Activated naive CD8-positive, alpha-beta T cell treated with anti-CD3 and anti-CD28 coated beads, Interleukin-2, amount 10 ng/mL, durations not matched to agents 7 days and 5 days (primary cell): ENCODE measurements around the gene RPS6KA2. TPM values are rescaled to one million over a fixed set of nuclear protein-coding genes. Genes with fewer than 3 reads are reported as not detected.
A peak's percentile ranks its signal among the peaks of the same experiment; 100 is the strongest.

Experiments
- ATAC-seq: fragments of 150-1000 bp; cut with Tn5 transposase; one replicate; pipeline ENCODE4 v1.10.0; 2021; ENCODE audit warnings: low read depth, moderate library complexity
- POLR2A ChIA-PET: fragments of 350-600 bp; sonication (Branson Sonifier 250); formaldehyde crosslinking; loops from one replicate; lab custom pipeline; 2021; ENCODE audit warnings: antibody characterized with exemption; lab: Charles Lee
- DNase-seq: peaks from one replicate; pipeline ENCODE4 v3.0.0; 2021
- H3K27ac Mint-ChIP-seq: one replicate; pipeline ENCODE4 v1.8.0; 2022; ENCODE audit warnings: mild to moderate bottlenecking, mixed read lengths
- H3K27me3 Mint-ChIP-seq: one replicate; pipeline ENCODE4 v1.8.0; 2022; ENCODE audit warnings: mild to moderate bottlenecking, moderate library complexity, mixed read lengths
- H3K36me3 Mint-ChIP-seq: one replicate; pipeline ENCODE4 v1.8.0; 2021; ENCODE audit warnings: mild to moderate bottlenecking, mixed read lengths
- H3K4me1 Mint-ChIP-seq: one replicate; pipeline ENCODE4 v1.8.0; 2021; ENCODE audit warnings: mixed read lengths
- H3K4me3 Mint-ChIP-seq: one replicate; pipeline ENCODE4 v1.8.0; 2022; ENCODE audit warnings: mild to moderate bottlenecking, moderate library complexity, mixed read lengths
- H3K9me3 Mint-ChIP-seq: one replicate; pipeline ENCODE4 v1.8.0; 2021; ENCODE audit warnings: mixed read lengths
- total RNA-seq, 2 experiments: library from RNA; stranded (reverse); gene quantifications; one replicate each; pipeline ENCODE4 v1.2.3, GENCODE V29; 2021

Gene RPS6KA2
- total RNA-seq, 2 experiments from 2014 or later: 3.8 to 5.7 TPM

- H3K27ac Mint-ChIP-seq: no peak overlapping the region
- H3K4me3 Mint-ChIP-seq: no peak overlapping the region
- peaks cover 14% of the 10 kb centered on the region for H3K4me1 Mint-ChIP-seq
- POLR2A ChIA-PET: no interaction called here
- no peaks in the 10 kb centered on the region for H3K36me3 Mint-ChIP-seq
- no peaks in the 10 kb centered on the region for H3K9me3 Mint-ChIP-seq
- peaks cover 30% of the 10 kb centered on the region for H3K27me3 Mint-ChIP-seq
- ATAC-seq (no peak), DNase-seq (no peak)
These were observed 34.5 kb upstream of the RPS6KA2 start for GRCh38 chr6:166661327-166662085.

- POLR2A ChIA-PET: no interaction called here
- Mint-ChIP-seq H3K27ac (no peak overlapping the region), H3K36me3 (no peaks in the 10 kb centered on the region), H3K4me3 (no peak overlapping the region), H3K9me3 (no peaks in the 10 kb centered on the region), H3K4me1 (peaks cover 14% of the 10 kb centered on the region), H3K27me3 (peaks cover 30% of the 10 kb centered on the region)
- ATAC-seq (no peak), DNase-seq (no peak)
These were observed 33.2 kb upstream of the RPS6KA2 start for GRCh38 chr6:166660157-166660688.

DNA sequence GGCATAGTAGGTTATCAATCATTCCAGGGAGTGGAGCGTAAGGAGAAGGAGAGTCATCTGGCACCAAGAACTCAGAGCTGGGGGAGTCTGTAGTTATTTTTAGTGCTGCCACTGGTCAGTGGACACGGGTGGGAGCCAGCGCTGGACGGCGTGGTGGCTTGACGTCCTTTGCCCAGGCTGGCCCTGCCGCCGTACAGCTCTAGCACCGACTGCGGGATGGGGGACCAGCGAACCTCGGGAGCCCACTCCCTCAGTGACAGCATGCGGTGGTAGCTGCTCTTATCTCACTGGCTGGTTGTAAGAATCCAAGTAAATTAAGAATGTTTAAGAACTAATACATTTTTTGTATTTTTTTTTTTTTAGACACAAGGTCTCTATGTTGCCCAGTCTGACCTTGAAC is 32.5 kb upstream of the RPS6KA2 start:
- no peaks in the 10 kb centered on the region for H3K36me3 Mint-ChIP-seq
- POLR2A ChIA-PET: no interaction called here
- no peak for ATAC-seq
- no peak overlapping the region for H3K4me3 Mint-ChIP-seq
- H3K27ac Mint-ChIP-seq: no peak overlapping the region
- no peaks in the 10 kb centered on the region for H3K9me3 Mint-ChIP-seq
- no peak for DNase-seq
- peaks cover 14% of the 10 kb centered on the region for H3K4me1 Mint-ChIP-seq
- peaks cover 27% of the 10 kb centered on the region for H3K27me3 Mint-ChIP-seq

- Mint-ChIP-seq H3K4me3 (no peak overlapping the region), H3K4me1 (peaks cover 14% of the 10 kb centered on the region), H3K36me3 (no peaks in the 10 kb centered on the region), H3K9me3 (no peaks in the 10 kb centered on the region), H3K27ac (no peak overlapping the region), H3K27me3 (peaks cover 27% of the 10 kb centered on the region)
- ATAC-seq: no peak
- DNase-seq: no peak
- POLR2A ChIA-PET: no interaction called here
These were observed 31.7 kb upstream of the RPS6KA2 start for GRCh38 chr6:166658792-166659150.

- no peak overlapping the region for H3K27ac Mint-ChIP-seq
- no peak overlapping the region for H3K4me3 Mint-ChIP-seq
- DNase-seq (no peak), ATAC-seq (no peak)
- H3K4me1 Mint-ChIP-seq: peaks cover 11% of the 10 kb centered on the region
- H3K9me3 Mint-ChIP-seq: no peaks in the 10 kb centered on the region
- POLR2A ChIA-PET: no interaction called here
- H3K36me3 Mint-ChIP-seq: no peaks in the 10 kb centered on the region
- H3K27me3 Mint-ChIP-seq: peaks cover 27% of the 10 kb centered on the region
These were observed 31.2 kb upstream of the RPS6KA2 start for GRCh38 chr6:166658115-166658791.

GRCh38 chr6:166657531-166657930 is 30.5 kb upstream of the RPS6KA2 start:
- H3K9me3 Mint-ChIP-seq: no peaks in the 10 kb centered on the region
- DNase-seq: no peak
- peaks cover 11% of the 10 kb centered on the region for H3K4me1 Mint-ChIP-seq
- no peaks in the 10 kb centered on the region for H3K36me3 Mint-ChIP-seq
- no peak for ATAC-seq
- no peak overlapping the region for H3K27ac Mint-ChIP-seq
- POLR2A ChIA-PET: no interaction called here
- peaks cover 29% of the 10 kb centered on the region for H3K27me3 Mint-ChIP-seq
- peak overlapping the region; percentile 68 for H3K4me3 Mint-ChIP-seq

GRCh38 chr6:166656230-166657151 is 29.4 kb upstream of the RPS6KA2 start:
- POLR2A ChIA-PET: no interaction called here
- ATAC-seq (no peak), DNase-seq (no peak)
- H3K9me3 Mint-ChIP-seq: no peaks in the 10 kb centered on the region
- H3K27ac Mint-ChIP-seq: no peak overlapping the region
- H3K4me3 Mint-ChIP-seq: peak overlapping the region; percentile 68
- H3K4me1 Mint-ChIP-seq: peaks cover 11% of the 10 kb centered on the region
- H3K36me3 Mint-ChIP-seq: no peaks in the 10 kb centered on the region
- peaks cover 29% of the 10 kb centered on the region for H3K27me3 Mint-ChIP-seq

DNA sequence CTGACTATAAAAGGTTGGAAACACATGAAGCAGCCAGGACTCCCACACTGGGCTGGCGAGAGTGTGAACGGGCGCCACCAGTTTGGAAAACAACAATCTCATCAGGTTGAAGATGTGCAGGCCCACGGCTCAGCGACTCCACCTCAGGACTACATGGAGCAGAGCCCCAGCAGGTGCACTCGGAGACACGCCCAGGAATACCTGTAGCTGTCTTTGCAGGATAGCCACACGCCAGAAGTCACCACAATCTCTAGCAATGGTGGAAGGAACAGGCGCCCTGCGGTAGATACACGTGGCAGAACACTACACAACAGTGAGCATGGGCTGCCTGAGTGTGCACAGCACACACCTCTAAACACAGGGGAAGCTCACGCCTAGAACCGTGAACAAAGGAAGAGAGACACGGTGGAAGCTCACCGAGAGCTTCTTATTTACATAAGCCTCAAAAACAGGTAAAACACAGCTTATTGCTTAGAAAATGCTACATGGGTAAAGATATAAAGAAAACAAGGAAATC is 28.7 kb upstream of the RPS6KA2 start:
- Mint-ChIP-seq H3K36me3 (no peaks in the 10 kb centered on the region), H3K27me3 (peaks cover 29% of the 10 kb centered on the region), H3K4me1 (peaks cover 11% of the 10 kb centered on the region), H3K4me3 (no peak overlapping the region), H3K27ac (no peak overlapping the region), H3K9me3 (no peaks in the 10 kb centered on the region)
- POLR2A ChIA-PET: no interaction called here
- DNase-seq (no peak), ATAC-seq (no peak)

DNA sequence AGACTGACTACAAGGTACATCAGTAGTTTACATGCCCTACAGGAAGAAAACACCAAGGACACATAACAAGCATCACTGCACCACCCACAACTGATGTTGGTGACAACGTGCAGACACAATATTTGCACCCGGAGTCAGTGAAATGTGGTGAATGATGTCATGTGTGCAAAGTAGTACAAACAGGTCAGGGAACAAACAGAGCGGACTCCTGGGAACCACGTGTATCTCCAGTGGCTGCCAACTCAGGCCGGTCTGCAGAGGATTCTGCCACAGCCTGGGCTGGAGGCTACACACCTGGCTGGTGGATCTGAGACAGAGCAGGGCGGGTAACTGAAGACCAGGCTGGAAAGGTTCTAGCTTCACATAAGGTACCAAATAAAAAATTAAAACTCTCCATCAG is 28.2 kb upstream of the RPS6KA2 start:
- POLR2A ChIA-PET: no interaction called here
- ATAC-seq: no peak
- Mint-ChIP-seq H3K36me3 (no peaks in the 10 kb centered on the region), H3K27me3 (peaks cover 29% of the 10 kb centered on the region), H3K27ac (no peak overlapping the region), H3K9me3 (no peaks in the 10 kb centered on the region), H3K4me3 (no peak overlapping the region), H3K4me1 (peaks cover 11% of the 10 kb centered on the region)
- no peak for DNase-seq

GRCh38 chr6:166654573-166654972 is 27.5 kb upstream of the RPS6KA2 start:
- no peak for ATAC-seq
- no peak overlapping the region for H3K27ac Mint-ChIP-seq
- peaks cover 26% of the 10 kb centered on the region for H3K27me3 Mint-ChIP-seq
- no peak overlapping the region for H3K4me3 Mint-ChIP-seq
- H3K9me3 Mint-ChIP-seq: no peaks in the 10 kb centered on the region
- no peaks in the 10 kb centered on the region for H3K36me3 Mint-ChIP-seq
- DNase-seq: no peak
- POLR2A ChIA-PET: no interaction called here
- H3K4me1 Mint-ChIP-seq: peaks cover 11% of the 10 kb centered on the region

- Mint-ChIP-seq H3K36me3 (no peaks in the 10 kb centered on the region), H3K4me1 (peaks cover 11% of the 10 kb centered on the region), H3K27me3 (peaks cover 20% of the 10 kb centered on the region), H3K27ac (no peak overlapping the region), H3K9me3 (no peaks in the 10 kb centered on the region), H3K4me3 (no peak overlapping the region)
- ATAC-seq (no peak), DNase-seq (no peak)
- POLR2A ChIA-PET: no interaction called here
These were observed 26.5 kb upstream of the RPS6KA2 start for GRCh38 chr6:166653639-166653941.

GRCh38 chr6:166650824-166651807 is 24.1 kb upstream of the RPS6KA2 start:
- Mint-ChIP-seq H3K27ac (no peak overlapping the region), H3K9me3 (no peaks in the 10 kb centered on the region), H3K4me1 (no peaks in the 10 kb centered on the region), H3K27me3 (peaks cover 4% of the 10 kb centered on the region), H3K4me3 (no peak overlapping the region), H3K36me3 (no peaks in the 10 kb centered on the region)
- DNase-seq (no peak), ATAC-seq (no peak)
- POLR2A ChIA-PET: no interaction called here
